GM18858 (cell line): Measurements from ENCODE around the gene SEMA4D.

ENCODE experiments used
- ATAC-seq: cut with Tn5 transposase; IDR thresholded peaks from one replicate; pipeline ENCODE4 v1.9.1; 2021; ENCODE audit not compliant: unreplicated experiment

The SEMA4D gene

DNA sequence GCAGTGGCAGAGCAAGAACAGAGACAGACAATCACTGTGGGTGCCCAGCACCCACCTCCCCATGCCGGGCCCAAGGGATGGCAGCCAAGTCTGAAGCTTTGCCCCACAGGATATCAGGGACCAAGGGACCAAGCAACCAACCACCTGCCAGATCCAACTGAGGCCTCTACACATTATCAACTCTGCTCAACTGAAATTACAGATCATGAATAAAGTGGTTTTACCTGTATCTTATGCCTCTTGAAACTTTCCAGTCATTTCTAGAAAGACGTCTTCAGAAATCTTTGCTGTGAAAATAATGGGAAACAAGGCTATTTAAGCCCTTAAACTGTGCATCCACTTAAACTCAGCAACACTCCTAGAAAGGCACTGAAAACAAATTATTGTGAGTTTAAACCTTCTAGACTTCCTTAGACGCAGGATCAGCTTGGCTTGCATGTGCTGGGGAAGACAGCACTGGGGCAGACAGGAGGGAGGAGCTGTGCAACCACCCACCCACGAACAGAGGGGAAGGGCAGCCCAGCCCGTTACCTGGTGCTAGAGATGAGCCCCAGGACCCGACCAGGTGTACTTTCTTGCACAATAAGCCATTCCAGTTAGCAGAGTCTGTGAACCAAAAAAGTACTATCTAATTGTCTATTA lies 80.0 kb downstream of the SEMA4D start:
- ATAC-seq: no peak

DNA sequence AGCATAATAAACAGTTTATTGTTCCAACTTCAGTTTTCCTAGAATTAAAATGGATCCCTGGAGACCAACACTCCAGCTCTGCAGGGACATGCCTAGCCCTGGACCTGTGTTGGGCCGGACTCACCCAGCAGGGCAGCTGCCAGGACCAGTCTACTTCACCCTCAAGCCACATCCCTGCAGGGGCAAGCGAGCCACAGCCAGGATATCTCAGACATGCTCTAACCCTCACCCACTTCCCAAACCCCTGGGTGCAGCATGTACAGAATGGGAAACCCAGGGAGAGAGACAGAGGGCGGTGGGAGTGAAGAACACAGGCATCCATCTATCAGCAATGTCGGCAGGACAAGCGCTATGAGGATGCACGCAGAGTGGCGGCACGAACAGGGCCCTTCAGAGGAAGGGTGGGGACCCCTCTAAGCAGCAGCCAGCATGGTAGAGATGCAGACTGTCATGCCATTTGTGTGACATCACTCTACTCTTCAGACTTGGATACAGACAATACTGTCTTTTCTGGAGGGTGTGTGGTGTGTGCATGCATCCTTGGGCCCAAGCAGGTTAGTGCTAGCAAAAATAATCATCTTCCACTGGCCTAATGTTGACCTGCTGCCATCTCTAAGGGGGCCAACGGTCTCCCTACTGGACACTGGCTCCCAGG lies 83.1 kb downstream of the SEMA4D start:
- no peak for ATAC-seq

DNA sequence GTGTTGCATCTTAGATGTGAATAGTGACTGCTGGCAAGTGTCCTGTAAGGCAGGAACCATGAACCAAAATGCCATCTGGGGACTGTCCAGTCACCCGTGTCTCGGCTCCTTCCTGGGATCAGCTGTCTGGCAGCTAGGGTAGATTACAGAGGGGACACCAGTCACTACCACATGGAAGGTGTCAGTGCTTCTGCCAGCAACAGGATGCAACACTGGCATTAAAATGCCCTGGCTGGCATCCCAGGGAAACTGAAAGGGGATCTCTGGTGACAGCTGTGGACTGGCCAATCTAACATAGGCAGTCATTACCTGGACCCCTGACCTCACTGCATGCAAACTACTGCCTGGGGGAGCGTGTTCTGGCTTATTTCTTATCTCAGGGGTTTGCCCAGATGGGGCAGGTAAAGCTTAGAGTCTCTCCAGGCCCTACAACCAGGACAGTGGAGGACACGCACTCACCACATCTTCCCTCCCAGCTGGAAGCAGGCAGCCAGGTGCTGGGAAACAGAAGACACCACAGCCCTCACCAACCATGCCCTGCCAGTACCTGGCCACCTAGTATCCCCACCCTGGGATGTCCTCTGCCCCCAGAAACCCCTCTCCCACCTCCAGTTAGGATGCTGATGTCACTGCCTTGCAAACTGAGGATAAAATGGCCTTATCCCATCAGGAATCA lies 83.8 kb downstream of the SEMA4D start:
- no peak for ATAC-seq

DNA sequence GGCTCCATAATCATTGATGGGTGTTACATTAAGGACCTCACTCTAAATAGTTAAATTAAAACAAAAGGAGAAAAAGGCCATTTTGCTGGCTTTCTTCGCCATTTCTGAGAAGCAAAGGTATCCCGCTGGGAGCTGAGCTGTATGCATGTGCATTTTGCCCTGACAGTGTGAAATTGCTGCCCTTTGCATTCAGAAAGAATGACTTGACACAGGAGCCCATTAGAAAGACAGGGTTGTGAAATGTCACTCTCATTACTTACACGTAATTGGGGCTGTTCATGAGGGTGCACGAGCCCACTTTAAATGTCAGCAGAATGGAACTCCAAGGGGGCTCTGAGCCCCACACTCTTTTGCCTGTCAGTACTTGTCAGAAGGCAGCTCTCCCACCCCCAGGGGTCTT lies 85.0 kb downstream of the SEMA4D start:
- no peak for ATAC-seq

DNA sequence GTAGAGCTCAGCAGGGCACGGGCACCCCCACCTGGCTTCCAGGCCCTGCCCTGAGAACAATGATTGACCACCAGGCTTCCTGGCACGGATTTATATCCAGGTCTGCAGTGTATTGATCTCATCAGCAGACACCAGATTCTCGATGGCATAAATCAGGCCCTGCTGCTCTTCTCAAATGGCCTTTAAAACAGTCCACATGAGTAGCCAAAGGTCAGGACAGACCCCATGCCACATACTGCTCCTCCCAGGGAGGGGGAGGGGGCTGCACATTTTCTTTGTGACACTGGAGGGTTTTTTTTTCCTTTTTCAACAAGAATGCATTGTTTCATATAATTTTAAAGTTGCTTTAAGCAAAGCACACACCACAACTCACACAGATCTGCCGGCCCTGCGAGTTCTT lies 85.4 kb downstream of the SEMA4D start:
- no peak for ATAC-seq

DNA sequence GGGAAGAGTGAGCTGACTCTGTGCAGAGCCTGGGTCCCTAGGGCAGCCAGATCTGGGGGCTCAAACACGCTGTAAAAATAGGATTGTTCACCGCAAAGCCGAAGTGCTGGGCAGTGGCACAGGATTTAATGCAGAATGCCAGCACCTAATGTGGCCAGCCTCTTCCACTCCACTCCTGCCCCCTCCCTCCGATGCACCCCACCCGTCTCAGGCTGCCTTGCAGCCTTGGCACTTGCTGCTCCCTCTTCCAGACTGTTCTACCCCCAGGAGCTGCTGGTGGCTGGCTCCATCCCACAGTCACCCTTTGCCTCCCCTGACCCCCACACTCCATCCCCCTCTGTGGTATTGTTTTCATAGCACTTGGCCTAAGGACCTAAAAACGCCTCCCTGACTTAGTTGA lies 86.2 kb downstream of the SEMA4D start:
- no peak for ATAC-seq

DNA sequence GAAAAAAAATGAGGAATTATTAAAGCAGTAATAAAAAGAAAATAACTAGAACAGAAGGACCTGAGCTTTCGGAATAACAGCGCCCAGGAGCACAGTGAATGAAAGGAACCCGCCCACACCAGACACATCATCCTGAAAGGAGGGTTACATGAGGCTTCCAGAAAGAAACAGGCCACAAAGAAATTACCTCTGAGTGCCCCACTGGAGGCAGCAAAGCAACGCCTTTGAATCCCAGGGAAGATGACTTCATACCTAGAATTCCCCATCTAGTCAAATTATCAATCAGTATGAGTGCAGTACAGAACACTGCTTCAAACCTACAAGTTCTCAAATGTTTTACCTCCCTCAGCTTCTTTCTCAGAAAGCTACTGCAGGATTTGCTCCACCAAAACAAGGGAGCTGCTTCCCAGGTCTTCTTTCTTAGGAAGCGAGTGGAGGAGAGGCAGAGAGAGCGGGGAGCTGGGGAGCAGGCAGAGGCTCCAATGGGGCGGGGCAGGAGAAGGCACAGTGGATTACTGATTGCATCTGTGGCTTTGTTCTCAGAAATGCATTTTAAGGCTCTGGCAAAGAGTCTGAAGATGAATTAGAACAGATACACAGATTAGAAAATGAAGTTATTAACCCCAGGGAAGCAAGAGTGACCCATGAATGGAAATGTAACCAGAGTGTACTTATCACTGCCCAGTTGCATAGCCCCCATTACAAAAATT lies 87.1 kb downstream of the SEMA4D start:
- ATAC-seq: peak; percentile 48

DNA sequence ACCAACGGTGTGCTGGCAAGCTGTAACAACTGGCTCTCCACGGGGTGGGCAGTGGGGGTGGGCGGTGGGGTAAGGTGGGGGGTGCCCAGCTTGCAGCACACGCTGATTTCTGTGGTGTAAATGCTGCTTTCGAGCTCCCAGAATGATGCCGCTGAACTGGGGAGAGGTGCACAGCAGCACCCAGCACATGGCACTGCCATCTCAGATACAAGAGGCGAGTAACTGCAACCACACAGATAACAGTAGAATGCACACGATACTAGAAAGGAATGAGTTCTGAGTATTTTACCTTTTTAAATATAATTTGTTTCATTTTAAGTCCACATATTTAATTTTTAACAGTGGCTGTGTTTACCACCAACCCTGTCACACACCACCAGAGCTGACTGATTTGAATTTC lies 87.9 kb downstream of the SEMA4D start:
- ATAC-seq: no peak

DNA sequence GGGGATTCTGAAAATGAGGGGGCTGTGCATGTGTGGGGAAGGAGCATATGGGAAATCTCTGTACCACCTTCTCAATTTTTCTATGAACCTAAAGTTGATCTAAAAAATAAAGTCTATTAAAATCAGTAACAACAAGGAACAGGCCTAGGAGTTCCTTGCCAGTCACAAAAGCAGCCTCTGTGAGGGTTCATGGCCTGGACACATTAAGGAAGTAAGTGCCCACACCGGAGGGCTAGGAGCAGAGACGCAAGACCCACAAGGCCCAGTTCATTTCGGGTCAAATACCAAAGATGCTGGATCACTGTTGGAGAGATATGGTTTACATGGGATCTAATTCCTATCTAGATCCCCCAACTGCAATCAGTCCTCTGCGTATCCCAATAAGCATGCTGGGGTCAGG lies 88.4 kb downstream of the SEMA4D start:
- no peak for ATAC-seq

DNA sequence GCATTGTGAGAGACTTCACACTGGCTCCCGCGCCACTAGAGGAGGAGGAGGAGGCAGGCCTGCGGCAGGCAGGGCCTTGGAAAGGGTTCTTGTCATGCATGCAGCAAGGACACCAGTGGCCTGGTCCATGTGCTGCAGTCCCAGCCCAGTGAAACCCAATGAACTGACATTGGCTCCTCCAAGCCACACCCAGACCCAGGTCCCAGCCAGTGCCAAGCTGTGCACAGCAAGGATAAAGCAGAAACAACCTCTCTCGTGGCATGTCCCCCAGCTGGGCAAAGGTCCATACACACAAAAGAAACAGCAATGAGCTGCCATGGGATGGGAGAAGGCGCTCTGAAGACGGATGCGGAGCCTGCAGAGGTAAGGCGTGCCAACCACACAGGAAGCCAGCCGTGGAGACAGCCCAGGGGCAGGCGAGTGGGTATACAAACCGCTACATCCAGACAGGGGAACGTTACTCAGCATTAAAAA lies 89.2 kb downstream of the SEMA4D start:
- no peak for ATAC-seq

DNA sequence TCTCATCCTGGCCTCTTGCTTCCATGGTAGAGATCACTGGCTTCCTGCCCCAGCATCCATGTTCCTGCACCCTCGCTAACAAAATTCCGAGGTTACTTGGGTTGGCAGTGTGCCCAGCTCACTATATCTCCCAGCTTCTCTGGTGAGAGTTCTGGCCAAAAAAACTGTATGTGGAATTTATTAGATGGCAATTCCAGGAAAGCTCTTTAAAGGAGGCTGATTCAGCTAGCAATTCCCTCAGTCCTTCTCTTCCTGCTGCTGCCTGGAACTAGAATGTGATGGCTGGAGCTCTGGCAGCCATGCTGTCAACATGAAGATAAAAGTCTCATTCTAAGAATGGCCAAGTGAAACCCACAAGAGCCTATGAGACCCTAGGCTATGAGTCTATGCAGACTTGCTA lies 90.8 kb downstream of the SEMA4D start:
- no peak for ATAC-seq

DNA sequence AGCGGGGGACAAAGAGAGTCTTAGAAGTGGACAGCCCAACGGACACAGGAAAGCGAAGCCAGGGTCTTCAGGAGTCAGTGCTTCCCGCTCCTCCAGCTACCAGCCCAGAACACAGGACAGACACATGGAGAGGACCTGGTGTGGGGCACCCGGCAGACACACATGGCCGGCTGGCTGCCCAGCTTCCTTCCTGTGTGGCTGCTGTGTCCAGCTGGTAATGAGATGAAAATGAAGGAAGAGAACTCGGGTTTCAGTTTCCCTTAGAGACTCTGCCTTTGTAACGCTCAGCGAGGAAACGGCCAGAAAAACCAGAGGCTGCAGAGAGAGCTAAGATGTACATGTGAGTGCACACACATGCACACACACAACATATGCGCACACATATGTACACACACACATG lies 92.1 kb downstream of the SEMA4D start:
- peak; percentile 45 for ATAC-seq

DNA sequence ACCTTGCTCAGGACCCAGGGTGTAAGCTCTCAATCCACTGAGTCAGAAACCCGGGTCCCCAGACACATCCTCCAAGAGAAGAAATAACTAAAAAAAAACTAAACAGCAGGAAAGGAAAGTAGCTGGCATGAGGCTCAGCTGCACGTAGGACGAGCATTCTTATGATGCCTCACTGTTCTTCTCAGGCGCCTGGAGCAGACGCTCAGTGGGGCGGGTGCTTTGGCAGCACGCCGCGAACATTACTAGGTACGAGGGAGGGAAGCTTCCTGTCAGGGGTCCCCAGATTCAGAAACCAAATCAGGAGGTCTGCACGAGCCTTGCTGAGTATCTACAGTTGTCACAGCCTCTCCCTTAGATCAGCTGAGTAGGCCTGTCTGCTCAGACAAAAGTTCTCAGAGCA lies 93.8 kb downstream of the SEMA4D start:
- ATAC-seq: no peak

DNA sequence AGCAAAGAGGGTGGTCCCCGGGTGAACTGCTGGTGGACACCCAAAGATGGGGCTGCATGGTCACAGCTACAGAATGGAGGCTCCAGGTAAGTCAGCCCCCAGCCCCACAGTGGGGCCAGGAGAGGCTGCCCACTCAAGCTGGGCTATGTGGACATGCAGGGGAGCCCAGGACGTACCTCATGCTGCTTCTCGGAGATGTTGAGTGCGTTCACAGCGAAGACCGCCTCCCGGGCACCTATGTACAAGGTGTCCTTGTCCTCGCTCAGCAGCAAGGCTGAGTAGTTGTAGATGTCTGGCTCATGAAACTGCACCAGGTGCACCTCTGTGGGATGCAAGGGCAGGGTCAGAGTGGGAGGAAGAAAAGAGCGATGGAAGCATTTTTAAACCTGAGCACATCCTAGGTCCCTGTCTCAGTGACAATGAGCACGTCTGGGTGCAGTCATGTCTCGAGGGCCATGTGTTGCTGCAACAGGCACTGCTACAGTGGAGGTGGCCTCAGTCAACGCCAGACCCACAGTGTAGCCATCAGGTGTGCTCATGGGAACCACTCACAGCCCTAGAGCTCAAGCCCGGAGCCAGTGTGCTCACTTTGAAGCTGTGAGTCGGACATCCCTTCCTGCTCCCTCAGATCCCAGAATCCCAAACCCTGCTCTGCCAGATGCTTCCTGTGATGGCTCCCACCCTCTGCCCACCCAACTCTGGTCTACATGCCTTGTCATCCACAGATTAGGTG lies 95.1 kb downstream of the SEMA4D start:
- ATAC-seq: no peak

DNA sequence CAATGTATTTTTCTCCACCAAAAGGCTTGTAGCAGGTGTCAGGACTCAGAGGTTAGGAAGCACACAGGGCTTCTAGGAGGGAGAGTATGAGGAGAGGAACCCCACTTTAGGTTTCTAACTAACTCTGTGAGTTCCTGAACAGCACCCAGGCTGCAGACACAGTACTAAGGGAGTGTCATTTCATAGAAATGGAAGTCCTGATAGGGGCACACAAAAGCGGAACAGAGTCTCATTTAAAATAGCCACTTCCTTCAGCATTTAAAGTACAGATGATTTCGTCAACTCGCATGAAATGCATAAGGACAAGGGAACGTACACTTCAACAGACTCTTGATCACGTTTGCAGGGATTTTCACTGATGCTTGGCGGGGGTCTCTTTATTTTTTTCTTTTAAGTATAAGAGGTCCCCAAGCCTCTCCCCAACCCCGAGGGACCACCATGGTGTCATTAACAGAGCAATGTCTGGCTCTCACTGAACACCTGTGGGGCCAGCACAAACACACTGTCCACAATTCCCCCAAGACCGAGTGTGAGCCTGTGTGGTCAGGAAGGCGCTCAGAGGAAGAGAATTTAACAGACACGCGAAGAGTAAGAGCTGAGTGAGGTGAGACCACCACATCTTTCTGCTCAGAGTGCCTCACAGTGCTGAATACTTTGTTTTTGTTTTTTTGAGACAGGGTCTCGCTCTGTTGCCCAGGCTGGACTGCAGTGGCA lies 97.4 kb downstream of the SEMA4D start:
- ATAC-seq: peak; percentile 76

DNA sequence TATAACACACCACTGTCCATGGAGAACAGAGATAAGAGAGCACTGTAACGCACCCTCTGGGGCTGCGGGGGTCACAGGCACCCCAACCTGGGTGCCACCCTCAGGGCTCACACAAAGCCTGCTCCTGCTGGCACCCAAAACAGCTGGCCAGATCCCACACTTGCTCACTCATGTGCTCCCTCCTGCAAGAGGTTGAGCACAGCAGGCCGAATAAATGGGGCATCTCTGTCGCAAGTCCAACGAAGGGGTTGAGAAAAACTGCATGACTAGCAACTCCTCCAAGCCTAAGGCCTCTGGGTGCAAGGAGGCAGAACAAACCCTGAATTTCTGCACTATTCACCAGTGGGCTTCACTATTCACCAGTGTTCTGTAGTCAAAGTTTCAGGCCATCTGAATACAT lies 99.3 kb downstream of the SEMA4D start:
- no peak for ATAC-seq

DNA sequence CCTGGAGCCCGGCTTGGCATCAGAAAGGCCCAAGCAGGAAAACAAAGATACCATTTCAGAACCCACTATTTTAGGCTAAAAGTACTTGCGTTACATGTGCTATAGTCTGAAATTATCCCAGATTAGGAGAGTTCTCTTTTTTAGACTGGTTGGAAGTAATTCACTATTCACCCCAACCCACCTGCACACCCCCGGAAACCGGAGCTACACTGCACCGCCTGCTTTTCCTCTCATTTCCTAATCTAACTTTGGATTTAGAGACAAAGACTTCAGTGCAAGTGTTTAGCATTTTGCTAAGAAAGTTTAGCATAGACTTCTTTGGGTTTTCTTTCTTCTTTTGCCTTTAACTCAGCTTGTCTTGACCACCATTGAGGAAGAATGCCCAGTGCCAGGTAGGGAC lies 100.4 kb downstream of the SEMA4D start:
- ATAC-seq: no peak

DNA sequence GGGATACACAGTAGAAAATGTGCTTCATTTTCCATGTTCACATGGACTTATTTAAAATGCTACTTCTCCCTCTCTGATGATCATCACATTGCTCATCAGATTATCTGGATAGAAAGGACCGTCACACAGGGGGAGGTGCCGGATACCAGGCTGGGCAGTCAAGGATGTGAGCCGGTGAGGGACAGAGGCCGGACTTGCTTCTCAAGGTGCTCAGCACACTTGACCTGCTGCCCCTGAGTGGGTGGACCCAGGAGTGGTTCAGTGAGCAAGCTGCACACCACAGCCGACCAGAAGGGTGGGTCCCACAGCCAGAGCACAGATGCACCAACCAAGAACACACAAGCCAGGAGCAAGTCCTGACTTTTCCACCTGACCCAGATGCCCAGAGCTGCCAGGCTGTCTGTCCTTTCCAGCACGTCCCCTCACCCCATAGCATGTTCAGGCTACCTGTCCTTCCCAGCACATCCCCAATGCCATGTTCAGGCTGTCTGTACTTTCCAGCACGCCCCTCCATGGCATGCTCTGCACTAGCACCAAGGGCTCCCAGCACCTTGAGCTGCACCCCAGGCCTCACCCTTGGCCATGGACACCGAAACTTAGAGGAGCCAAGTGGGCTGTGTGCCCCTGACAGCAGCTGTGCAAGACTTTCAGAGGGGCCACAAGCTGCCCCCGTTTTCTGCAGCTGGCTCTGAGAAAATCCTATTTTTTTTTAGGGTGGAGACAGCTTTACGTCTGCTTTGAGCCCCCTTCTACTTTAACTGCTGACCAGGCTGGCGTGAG lies 101.8 kb downstream of the SEMA4D start:
- no peak for ATAC-seq

DNA sequence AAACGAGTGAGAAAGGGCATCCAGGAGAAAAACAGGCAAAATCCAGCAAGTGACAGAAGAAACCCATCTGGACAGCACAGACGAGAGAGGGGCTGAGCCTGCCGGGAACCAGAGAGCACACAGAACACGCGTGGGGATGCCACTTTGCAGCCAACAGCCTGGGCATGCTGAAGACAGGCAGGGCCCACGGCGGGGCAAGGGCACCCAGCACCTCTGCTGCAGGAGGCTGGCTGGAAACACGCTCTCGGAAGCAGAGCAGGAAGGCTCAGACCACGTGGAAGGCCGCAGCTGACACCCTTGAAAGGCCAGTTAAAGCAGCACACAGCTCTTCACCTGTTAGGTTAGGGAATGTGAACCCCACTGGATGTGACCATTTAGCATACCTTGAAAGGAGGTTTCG lies 103.5 kb downstream of the SEMA4D start:
- no peak for ATAC-seq

DNA sequence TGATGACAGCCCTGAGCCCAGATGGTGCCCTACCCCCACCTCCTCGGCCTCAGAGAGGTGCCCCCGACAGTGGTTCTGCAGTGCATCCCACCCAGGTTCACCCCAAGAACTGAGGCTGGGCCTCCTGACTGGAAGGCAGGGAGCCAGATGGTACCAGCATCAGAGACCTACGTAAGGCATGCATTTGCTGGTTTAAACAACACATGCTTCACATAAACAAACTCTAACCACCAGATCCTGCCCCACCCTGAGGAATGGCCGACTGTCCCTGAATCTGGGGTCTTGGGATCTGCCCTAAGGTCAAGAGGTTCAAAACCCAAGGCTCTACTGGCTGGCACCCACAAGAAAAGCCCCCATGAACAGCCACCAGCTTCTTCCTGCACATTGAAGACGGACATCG lies 106.3 kb downstream of the SEMA4D start:
- ATAC-seq: no peak
